ENCODE measurements around the gene TPT1.

Gene TPT1

GRCh38 chr13:45373162-45373547 is 32.2 kb upstream of the TPT1 start:
- TF ChIP-seq CTCF (IDR thresholded peaks at IDR 0.05), result no peak

GRCh38 chr13:45372189-45373161 is 31.5 kb upstream of the TPT1 start:
- TF ChIP-seq CTCF (IDR thresholded peaks at IDR 0.05), result no peak

- peak; percentile 89 for TF ChIP-seq CTCF (IDR thresholded peaks at IDR 0.05)
Observed at GRCh38 chr13:45370922-45371406, 30.0 kb upstream of the TPT1 start.

GRCh38 chr13:45369116-45369515 is 28.1 kb upstream of the TPT1 start:
- TF ChIP-seq CTCF (IDR thresholded peaks at IDR 0.05), result no peak

GRCh38 chr13:45368571-45368970 is 27.6 kb upstream of the TPT1 start:
- no peak for TF ChIP-seq CTCF (IDR thresholded peaks at IDR 0.05)

GRCh38 chr13:45368005-45368404 is 27.0 kb upstream of the TPT1 start:
- TF ChIP-seq CTCF (IDR thresholded peaks at IDR 0.05), result no peak

GRCh38 chr13:45367358-45367757 is 26.4 kb upstream of the TPT1 start:
- no peak for TF ChIP-seq CTCF (IDR thresholded peaks at IDR 0.05)

Measured in LNCAP (cell line).